ENCODE measurements around the gene CCDC69.

Gene CCDC69

DNA sequence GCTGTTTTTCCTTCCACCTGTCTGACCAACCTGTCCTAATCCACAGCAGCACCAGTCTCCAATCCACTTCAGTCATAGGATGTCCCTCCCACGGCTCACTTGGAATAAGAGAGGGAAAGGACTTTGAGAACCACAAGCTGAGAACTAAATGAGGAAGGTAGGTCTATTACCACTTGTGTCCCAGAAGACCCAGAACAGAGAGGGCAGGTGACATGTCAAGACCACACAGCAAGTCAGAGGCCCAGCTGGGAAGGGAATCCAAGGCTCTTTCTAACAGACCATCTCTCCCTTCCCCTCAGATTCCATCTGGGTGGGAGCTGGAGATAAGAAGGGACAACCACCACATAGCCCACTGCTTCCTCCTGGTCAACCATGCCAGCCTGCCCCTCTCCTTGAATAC lies 81.0 kb downstream of the CCDC69 start:
- no peak for DNase-seq (ENCODE audit: low spot score)

DNA sequence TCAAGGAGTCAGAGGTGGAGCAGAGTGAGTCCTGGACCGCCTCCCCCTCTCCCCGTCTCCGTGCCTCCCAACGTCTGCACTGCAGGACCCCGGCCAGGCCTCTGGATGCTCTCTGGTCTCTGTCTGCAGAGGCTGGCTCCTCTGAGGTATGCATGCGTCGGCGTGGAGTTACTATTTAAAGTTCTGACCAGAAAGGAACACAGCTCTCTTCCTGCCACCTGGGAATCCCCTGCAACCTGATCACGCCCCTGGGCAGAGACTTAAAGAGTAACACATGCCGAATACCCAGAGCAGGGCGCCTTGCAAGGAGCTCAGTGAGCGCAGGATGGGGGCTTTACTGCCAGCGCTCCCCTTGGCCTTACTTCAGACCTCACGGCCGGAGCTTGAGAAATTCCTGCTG lies 82.4 kb downstream of the CCDC69 start:
- peak; percentile 63 for DNase-seq (ENCODE audit: low spot score)

DNA sequence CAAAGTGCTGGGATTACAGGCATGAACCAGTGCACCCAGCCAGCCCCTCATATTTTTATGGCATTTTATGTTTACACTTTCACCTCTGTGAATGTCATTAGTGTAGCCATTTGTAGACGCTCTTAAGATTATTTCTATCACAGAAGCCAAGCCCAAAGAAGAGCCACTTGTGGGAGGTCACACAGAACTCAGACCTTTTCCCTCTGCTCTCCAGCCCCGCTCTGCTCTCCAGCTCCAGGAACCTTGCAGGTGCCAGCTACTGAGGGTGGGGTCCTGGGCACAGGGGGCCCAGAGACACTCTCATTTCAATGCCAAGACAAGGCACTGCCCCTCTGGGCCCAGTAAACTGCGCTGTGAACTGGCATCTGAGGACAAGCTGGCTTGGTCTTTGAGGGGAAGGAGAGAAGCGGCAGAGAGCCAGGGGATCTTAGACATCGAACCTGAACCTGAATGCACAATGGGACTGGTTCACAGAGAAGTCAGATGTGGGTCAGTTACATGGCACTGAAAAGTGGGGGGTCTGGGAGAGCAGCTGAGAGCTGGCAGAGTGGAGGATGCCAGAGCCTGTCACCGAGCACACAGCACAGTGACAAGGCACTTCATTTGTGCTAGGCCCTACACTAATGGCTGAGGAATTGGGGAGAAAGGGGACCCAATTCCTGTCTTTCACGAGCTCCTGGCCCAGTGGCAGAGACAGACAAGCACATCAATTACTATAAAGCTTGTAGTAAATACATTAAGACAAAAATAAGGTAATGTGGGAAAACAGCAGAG lies 83.0 kb downstream of the CCDC69 start:
- DNase-seq (ENCODE audit: low spot score), result no peak

DNA sequence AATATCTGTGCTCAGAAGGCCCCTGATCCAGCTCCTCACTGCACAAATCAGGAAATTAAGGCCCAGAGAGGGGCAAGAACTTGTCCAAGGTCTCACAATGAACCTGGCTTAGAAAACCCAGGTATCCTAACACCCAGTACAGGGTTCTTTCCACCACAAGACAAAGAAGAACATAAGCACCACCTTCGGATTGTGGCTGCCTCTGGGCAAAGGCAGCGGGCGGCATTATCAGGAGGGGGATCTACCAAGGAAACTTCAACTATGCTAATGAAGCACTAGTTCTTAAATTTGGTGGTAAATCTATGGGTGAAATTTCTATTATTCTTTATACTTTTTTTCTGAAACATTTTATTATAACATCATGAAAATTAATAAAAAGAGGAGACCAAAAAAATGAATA lies 84.2 kb downstream of the CCDC69 start:
- DNase-seq (ENCODE audit: low spot score), result no peak

DNA sequence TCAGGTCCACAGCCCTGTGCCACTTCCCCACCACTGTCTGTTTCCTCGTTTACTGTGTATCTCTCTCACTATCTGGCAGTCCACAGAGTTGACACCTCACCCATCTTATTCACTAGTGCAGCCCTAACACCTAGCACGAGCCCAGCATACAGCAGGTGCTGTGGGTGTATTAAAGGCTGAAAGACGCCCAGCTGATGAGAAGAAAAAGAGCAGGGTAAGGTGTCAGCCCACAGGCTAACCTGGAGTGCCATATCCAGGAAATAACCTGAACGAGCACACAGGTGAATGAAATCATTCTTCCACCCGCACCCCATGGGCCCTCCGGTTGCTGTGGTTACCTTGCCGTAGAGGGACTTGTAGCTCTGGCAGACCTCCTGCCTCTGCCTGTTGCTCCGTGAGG lies 84.9 kb downstream of the CCDC69 start:
- no peak for DNase-seq (ENCODE audit: low spot score)

DNA sequence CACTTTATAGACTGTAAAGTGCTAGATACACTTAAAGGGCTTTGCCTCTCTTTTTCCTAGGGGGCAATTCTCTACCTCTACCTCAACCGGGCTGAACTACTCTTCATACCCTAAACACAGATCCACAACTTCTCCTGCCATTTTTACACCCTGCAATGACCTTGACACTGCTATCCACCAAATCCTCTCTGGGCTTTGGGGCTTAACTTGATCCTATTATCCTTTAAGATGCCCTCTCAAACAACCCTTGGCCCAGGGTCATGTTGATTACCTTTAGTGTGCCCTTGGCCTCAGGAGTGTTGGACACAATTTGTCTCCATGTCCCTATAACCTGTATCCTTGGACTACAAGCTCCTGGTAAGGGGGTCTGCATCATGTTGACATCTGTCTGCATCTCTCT lies 85.8 kb downstream of the CCDC69 start:
- DNase-seq (ENCODE audit: low spot score), result no peak

DNA sequence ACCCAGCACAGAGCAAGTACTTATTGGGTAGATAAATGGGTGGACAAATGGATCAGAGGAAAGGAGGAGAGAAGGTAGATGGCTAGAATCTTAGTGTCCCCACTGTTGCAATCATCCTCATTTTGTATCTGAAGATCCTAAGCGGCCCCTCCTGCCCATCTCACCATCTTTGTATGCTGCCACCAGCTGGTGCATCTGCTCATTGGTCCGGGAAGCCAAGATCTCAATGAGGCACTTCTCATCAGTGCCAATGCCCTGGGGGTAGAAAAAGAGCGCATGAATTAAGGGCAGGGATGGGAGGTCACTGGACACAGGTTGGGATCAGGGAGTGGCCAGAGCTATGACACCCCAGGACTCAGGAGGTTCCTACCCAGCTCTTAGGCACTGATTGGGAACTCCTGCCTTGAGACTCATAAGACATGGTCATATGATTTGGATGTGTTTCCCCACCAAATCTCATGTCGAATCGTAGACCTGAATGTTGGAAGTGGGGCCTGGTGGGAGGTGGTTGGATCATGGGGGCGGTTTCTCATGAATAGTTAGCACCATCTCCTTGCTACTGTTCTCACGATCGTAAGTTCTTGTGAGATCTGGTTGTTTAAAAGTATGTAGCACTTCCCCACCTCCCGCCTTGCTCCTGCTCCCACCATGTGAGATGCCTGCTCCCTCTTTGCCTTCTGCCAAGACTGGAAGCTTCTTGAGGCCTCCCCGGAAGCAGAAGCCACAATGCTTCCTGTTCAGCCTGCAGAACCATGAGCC lies 86.6 kb downstream of the CCDC69 start:
- no peak for DNase-seq (ENCODE audit: low spot score)

DNA sequence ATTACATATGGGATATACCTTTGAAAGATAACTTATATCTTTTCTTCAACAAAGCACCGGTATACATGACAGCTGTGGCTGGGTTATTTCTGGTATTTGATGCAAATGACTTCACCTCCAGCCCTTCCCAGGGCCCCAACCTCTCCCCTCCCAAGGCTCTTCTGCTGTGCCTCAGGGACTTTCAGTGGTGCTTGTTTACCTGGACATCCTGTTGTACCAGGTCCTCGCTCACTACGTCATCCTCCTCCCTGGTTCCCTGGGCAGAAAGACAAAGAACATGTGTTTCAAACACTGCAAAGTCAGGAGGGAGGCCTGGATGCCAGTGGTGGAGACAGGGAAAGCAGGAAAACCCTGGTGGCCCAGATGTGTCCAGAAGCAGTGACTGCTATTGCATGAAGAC lies 89.7 kb downstream of the CCDC69 start:
- no peak for DNase-seq (ENCODE audit: low spot score)

DNA sequence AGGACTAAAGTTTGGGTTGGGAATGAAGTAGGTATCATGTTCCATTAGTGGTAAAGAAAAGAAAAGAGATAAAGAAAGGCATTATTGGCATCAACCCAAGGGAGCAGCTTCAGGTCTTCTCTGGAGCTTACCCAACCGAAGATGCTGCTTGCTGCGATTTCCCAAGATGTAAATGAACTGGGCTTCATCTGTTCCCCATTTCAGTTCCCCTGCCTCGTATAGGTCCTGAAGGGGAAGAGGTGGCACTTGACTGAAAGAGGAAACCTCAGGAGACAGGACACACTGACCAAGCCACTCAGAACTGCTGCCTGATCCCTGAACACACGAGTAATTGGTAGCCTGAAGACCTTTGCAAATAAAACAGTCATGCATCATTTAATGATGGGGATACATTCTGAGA lies 90.9 kb downstream of the CCDC69 start:
- no peak for DNase-seq (ENCODE audit: low spot score)
